Measurements from ENCODE around the gene ORM1. TPM values are rescaled to one million over a fixed set of nuclear protein-coding genes. Genes with fewer than 3 reads are reported as not detected.

ORM1 gene
- polyA plus RNA-seq, 3 donors = 0.25 to 0.53 TPM; not detected in 1

DNA sequence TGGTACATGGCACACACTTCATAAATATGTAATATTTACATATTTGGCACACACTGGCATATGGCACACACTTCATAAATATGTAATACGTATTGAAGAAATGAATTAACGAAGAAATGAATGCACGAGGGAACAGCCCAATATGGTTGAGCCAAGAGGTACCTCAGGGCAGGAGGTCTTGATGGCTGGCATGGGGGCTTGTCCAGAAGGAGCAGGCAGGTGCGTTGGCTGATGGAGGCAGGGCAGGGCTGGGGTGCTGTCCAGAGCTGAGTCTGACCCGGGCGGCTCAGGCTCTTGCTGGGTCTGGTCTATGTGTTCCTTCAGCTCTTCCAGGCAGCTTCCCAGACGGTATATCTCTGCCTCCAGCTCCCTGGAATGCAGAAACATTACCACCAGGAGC is 38.6 kb downstream of the ORM1 start:
- DNase-seq (ENCODE audit: low read depth in 3 of 3, low spot score in 2 of 3) = no peak

DNA sequence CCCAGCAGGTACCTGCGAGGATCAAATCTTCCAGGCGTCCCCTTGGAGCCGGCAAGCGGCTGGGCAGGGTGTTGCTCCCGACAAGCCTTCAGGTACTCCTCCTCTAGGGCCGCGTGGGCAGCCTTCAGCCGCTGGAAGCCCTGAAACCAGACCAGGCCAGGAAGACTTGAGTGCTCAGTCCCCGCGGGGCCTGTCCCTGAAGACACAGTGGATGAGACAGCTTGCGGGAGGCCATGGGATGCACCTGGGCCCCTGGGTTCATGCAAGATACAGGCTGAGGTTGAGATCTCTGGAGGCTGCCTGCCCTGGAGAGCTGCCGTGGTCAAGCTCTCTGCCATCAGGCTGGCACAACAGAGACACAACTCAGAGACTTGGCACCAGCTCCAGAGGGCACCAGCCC is 39.5 kb downstream of the ORM1 start:
- no peak for DNase-seq (ENCODE audit: low read depth in 3 of 3, low spot score in 2 of 3)

- no peak for DNase-seq (ENCODE audit: low read depth in 3 of 3, low spot score in 2 of 3)
These were observed 40.5 kb downstream of the ORM1 start for GRCh38 chr9:114363424-114363823.

DNA sequence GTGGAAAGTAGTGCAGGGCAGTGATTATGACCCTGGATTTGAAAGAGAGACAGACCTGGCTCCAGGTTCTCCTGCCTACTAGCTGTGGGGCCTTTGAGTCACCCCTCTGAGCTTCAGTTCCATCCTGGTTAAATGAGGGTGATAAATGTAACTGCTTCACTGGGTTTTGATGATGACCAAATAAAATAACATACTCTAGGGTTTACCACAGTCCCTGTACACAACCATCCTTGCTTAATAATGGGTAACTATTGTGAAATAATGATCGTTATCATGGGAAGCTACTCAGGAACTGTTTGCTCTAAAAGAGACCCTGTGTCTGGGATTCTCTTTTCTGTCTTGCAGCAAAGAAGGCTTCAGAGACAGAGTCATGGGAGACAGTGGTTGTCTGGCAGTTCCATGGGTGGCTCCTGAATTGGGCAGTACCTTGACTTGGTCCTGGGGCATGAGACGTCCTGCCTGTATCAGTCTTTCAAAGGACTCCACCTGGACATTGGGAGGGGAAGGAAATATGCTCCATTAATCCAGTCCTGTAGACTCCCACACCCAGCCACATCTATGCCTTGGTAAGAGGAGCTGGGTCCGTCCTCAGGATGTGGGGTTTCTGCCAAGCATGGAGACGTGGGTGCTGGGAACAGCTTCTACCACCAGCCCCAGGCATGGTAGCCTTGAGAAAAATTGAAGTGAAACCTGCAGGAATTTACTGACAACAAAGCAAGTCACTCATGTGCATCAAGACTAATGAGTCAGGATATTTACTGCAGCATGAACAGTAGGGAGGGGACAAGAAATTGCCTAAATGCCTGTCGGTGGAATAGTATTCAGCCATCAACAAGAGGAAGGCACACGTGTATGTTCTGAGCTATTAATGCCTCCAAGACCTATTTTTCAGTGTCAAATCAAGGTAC is 41.5 kb downstream of the ORM1 start:
- no peak for DNase-seq (ENCODE audit: low read depth in 3 of 3, low spot score in 2 of 3)

DNA sequence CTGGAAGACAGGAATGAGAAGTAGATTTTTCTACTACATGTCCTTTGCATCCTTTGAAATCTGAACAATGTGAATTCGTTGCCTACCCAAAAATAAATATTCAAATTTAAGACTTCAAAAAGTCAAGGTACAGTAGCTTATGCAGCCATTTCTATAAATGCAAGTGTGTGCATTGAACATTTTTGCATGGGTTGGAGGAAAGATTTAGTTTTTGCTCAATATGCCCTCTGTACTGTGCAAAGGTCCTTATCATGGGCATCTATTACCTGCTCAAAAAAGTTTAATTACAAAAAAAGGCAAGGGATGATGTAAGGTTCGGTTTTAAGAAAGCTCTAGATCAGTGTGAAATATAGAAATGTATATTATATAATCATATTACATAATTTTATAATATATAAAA is 42.3 kb downstream of the ORM1 start:
- DNase-seq (ENCODE audit: low read depth in 3 of 3, low spot score in 2 of 3) = no peak

DNA sequence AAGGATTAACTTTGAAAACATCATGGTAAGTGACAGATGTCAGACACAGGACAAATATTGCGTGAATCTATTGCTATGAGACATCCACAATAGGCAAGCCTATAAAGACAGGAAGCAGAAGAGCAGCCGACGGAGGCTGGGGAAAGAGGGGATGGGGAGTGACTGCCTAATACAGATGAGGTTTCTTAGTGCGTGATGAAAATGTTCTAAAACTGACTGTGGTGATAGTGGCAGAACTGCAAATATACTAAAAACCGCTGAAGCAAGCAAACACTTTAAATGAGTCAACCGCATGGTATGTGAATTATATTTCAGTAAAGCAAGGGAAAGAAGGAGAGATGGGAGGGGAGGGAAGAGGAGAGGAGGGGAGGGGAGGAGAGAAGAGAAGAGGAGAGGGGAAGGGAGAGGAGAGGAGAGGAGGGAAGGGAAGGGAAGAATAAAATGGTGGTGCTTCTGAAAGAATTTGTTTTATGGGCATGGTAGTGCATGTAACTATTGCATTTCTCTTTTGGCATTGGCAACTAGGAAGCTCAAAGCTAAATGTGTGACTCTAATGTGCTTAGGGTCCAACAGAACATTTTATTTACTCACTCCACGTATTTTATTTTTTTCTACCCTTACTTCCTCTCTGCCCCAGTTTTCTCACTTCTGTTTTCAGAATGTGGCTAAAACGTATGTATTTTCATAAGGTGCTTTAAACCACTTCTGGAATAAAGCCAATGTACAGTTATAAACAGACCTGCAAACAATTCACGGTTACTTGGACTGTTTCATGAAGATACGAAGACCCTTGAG is 43.6 kb downstream of the ORM1 start:
- no peak for DNase-seq (ENCODE audit: low read depth in 3 of 3, low spot score in 2 of 3)

DNA sequence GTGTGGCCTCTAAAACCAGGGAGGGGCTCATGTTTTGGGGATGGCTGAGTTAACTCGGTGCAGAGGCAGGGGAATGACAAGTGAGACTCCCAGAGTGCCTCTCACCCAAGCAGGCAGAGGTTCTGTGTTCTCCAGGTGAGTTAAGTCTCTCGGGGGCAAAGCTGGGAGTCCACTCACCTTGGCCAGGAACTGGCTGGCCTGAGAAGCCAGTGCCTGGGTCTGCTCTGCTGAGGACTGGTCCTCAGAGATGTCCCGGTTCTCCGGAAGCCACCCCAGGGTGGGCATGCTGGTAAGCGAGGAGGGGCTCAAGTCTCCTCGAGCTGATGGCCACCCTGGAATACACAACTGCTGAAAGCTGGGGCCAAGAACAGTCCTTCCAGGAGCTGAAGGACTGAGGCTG is 44.5 kb downstream of the ORM1 start:
- no peak for DNase-seq (ENCODE audit: low read depth in 3 of 3, low spot score in 2 of 3)

DNA sequence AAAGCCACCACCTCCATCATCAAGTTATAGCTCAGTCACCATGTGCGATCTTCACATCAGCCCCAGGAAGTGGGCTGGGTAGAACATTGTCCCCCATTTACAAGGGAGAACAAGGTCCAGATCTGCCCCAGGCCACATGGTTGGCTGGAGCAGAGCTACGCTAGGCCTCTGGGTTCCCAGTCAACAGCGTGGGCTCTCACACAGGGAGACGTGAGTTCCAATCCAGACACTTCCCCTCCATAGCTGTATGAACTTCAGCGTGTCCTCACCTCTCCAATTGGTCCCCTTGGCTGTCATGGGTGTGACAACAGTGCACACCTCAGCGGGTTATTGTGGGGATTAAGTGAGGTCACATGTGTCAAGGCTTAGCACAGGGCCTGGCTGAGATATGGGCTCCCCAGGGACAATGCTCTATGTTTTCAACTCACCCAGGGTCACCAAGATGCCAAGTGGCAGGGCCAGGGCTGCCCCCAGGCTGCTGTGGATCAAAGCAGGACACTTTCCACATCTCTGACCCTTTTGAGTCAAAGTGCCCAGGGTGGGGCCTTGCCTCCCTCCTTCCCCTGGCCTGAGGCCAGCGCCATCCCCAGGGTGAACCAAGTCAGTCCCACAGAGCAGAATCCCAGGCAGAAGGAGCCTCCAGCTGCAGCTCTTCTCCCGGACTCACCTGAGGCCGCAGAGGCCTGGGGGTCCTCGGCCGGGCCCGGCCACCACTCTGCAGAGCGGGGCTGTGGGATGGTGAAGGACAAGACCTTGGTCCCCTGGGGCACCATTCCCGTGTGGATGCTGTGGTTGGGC is 45.1 kb downstream of the ORM1 start:
- DNase-seq (ENCODE audit: low read depth in 3 of 3, low spot score in 2 of 3) = no peak

DNA sequence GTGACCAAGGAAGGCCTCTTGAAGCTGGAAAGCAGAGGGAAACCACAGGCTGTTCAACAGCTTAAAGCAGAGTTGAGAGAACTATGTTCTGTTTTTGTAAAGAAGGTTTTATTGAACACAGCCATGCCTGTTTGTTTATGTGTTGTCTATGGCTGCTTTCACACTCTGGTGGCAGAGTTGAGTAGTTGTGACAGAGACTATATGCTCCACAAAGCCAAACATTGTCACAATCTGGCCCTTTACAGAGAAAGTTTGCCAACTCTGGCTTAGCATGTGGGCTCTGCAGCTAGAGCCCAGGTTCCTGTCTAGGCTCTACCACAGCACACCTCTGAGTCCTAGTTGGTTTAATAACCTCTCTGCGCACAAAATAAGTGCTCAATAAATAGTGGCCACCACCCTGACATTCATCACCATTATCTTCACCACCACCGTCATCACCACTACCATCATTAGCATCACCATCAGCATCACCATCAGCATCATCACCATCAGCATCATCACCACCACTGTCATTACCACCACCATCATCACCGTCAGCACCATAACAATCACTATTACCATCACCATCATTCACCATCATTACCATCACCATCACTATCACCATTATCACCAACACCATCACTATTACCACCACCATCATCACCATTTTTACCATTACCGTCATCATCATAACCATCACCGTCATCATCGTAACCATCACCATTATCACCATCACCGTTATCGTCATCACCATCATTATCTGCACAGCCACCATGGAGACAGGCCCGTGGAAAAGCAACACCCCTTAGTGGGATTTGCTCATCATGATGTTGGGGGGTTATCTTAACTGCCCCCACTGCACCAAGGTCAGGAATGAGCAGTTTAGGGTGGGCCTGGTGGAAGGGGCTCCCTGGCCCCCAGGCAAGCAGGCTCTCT is 46.6 kb downstream of the ORM1 start:
- DNase-seq (ENCODE audit: low read depth in 3 of 3, low spot score in 2 of 3) = no peak

DNA sequence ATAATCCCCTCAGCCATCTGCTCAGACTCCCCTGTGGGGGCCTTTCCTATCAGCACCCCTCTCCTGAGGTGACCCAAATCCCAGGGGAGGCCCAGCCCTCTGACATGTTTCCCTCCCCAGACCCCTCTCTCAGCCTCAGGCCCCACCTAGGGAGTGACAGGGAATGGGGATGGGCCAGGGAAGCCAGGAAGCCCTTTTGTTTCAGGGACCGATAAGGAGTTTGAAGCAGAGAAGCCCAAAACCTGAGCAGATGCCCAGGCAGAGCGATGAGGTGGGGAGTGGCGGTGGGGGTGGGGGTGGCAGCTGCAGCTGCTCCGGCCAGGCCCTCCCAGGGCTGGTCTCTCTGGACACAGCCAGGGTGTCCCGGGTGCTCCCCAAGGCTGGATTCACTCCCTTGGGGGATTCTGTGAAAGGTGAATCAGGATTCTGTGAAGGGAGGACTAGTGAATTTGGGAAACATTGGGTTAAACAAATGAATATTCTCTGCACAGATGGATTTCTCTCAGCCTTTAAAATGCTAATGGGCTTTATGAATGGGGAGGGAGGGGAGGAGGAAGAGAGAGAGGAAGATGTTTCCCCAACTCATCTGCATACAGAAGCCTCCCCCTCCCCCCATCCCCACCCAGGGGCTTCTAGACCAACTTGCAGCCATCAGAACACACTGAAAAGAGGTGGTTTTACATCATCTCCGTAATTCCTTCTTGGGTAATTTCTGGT is 47.5 kb downstream of the ORM1 start:
- DNase-seq (ENCODE audit: low read depth in 3 of 3, low spot score in 2 of 3) = no peak

DNA sequence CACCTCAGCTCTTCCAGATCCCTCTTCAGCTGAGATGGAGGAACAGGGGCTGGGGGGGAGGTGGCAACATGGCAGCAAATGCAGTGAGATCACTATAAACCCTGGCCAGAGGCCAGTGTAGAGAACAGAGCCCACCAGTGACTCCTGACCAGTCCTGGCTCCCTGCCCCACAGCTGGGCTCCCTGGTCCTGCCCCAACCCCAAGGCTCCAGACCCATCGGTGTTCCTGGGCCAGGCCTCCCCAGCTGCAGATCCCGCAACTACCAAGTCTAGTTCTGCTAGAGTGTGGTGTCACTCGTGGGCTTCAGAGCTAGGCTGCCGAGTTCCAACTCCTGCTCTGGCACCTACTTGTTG is 48.0 kb downstream of the ORM1 start:
- DNase-seq (ENCODE audit: low read depth in 3 of 3, low spot score in 2 of 3) = no peak

- no peak for DNase-seq (ENCODE audit: low read depth in 3 of 3, low spot score in 2 of 3)
These were observed 48.5 kb downstream of the ORM1 start for GRCh38 chr9:114371343-114371944.

DNA sequence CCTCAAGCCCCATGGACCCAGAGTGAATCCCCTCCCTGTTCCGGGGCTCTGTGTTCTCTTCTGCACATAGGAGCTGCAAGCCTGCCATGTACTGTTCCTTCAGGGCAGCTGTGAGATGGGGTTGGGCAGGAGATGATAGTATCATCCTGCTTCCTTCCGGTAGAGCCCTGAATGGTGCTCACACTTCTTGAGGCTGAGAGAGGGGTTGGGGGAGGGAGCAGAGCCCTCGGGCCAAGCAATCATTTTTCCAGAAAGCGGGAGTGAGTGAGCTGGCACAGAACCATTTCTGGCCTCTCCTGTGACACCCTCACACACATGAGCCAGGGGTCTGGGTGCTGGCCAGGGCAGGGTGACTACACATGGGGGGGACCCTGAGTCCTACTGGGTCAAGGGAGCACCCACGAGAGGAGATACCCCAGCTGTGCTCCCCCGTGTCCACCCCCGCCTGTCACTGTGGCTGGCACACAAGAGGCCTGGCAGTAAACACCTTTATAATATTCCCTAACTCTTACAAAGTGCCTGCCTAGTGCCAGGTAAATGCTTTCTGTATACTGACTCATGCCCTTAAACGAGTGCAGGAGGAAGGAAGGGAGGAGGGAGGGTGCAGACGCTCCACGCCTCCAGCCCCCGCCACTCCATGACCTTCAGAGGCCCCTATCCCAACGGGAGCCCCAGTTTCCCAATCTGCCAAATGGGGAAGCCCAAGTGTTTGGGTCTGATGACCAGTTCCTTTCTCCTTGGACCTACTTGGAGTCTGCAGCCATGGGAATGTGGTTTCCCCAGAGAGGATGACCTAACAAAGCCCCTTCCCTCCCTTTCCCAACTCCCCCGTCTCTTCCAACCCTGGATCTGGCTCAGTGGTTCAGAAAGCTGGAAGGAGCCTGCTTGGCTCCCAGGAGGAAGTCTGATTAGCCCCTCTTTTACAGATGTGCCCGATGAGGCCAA is 49.3 kb downstream of the ORM1 start:
- no peak for DNase-seq (ENCODE audit: low read depth in 3 of 3, low spot score in 2 of 3)

DNA sequence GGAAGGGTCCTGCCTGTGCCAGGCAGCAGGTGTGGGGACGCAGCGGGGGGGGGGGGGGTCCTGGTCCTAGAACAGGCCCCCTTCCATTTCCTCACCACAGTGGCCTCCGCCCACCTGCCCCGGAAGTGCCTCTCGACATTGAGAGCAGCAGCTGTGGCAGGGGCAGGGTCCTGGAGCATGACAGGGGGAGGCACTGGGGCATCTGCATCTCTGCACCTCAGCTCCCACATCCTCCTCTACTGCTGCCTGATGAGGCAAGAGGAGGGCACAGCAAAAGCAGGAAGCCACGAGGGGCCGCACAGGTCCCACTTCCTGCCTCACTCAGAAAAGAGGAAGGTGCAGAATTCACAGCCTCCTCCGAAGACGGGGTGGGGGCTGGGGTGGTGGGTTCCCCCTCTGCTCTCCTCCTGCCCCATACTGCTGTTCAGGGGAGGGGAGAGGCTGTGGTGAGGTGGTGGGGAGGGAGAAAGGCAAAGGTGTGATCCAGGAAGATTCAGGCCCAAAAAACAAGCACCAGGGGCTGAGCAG is 50.1 kb downstream of the ORM1 start:
- DNase-seq (ENCODE audit: low read depth in 3 of 3, low spot score in 2 of 3) = no peak

DNA sequence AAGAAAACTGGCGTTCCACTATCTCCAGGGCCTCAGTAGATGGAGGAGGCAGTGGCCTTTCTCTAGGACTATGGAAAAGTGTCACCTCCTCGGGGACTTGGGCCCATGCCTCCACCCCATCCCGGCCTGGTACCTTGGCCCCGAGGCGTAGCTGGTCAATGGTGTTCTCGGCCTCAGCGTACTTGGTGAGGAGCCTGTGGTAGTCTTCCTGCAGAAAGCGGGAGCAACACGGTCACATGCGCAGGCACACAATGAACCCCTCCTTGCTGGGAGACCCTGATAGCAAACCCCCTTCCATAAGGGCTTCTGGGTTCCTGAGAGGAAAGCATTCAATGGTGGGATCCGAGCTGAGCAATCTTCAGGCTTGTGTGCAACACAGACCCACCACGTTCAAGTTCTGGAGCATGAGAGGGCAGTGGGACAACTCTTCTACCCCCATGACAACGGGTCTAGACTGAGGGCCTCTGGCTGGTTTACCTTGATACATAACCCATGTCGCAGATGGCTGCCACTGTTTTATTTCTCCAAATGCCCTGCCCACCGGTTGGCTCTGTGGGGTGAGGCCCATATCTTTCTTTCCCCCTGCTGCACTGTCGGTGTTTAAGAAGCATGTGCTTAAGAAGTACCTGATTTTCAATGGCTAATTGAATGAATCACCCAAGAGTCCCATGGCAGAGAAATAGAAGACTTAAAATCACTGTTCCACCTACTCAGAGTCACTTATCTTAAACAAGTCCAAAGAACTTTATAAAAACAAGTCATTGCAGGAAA is 51.2 kb downstream of the ORM1 start:
- no peak for DNase-seq (ENCODE audit: low read depth in 3 of 3, low spot score in 2 of 3)

DNA sequence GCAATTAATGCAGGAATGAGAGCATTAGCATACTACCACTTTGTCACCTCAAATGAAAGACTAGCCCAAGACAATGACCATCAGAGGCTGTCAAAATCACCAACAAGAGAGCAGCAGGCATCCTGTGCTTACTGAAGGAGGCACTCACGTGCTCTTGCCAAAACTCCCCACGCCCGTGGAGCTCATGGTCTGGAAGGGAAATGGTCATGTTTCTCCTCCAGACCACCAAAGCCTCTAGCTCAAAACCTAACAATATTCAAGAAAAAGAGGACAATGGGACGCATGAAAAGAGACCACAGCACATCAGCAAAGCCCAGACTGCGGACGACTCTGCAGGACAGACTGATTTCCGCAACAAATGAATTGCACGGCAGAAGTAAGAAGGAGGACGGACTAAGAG is 52.0 kb downstream of the ORM1 start:
- no peak for DNase-seq (ENCODE audit: low read depth in 3 of 3, low spot score in 2 of 3)
